AG09319 (cell line): Measurements from ENCODE around the gene HSD17B4.
"Not testable (repeated sequence)": the region's sequence is repeated elsewhere in the genome, so short reads cannot be mapped to it uniquely, and the experiment has no call there.

Source experiments
- DNase-seq: peaks from one replicate; pipeline ENCODE4 v3.0.0-alpha.2; 2010; ENCODE audit warnings: low read depth; ENCODE audit errors: extremely low read depth
- CTCF ChIP-seq: IDR thresholded peaks from 2 replicates; pipeline ENCODE4 v1.5.1; 2011; ENCODE audit warnings: low read depth, mild to moderate bottlenecking, inconsistent platforms, low read length, moderate library complexity

HSD17B4 gene

GRCh38 chr5:119484884-119485283 lies 32.6 kb downstream of the HSD17B4 start:
- no peak for DNase-seq

DNA sequence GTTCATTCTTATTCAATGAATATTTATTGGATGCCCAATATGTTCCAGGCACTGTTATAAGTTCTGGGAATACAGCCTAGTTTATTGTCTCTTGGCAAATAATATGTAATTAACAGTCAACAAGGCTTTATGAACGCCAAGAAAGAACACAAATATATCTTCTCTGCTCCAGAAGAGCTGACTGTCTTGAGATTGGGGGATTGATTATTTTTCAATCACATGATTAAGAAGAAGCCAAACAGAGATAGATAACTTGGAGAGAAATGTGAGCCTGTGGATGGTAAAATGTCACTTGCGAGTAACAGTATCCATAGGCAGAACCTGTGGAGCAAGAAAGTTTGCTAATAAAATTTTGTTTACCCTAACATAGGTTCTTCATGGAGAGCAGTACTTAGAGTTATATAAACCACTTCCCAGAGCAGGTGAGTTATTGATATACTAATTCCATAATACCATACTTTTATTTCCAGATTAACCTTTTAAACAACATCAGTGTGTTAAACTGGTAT lies 49.4 kb downstream of the HSD17B4 start:
- TF ChIP-seq CTCF = no peak
- no peak for DNase-seq

More at GRCh38 chr5:119484884-119485283, 32.6 kb downstream of the HSD17B4 start:
- no peak for TF ChIP-seq CTCF

DNA sequence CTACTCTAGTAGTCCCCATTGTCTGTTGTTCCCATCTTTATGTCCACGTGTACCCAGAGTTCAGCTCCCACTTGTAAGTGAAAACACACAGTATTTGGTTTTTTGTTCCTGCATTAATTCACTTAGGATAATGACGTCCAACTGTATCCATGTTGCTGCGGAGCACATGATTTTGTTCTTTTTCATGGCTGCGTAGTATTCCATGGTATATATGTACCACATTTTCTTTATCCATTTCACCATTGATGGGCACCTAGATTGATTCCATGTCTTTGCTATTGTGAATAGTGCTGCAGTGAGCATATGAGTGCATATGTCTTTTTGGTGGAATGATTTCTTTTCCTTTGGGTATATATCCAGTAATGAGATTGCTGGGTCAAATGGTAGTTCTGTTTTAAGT lies 51.6 kb downstream of the HSD17B4 start:
- DNase-seq = not testable (repeated sequence)

- no peak for DNase-seq
- TF ChIP-seq CTCF = no peak
Observed at GRCh38 chr5:119512277-119512676, 60.0 kb downstream of the HSD17B4 start.

- DNase-seq = no peak
- TF ChIP-seq CTCF = no peak
Observed at GRCh38 chr5:119515192-119515591, 62.9 kb downstream of the HSD17B4 start.

DNA sequence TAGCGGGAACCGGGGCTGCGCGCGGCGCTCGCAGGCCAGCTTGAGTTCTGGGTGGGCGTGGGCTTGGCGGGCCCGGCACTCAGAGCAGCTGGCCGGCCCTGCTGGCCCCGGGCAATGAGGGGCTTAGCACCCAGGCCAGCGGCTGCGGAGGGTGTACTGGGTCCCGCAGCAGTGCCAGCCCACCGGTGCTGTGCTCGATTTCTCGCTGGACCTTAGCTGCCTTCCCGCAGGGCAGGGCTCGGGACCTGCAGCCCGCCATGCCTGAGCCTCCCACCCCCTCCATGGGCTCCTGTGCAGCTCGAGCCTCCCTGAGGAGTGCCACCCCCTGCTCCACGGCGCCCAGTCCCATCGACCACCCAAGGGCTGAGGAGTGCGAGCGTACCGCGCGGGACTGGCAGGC lies 64.8 kb downstream of the HSD17B4 start:
- DNase-seq = not testable (repeated sequence)

DNA sequence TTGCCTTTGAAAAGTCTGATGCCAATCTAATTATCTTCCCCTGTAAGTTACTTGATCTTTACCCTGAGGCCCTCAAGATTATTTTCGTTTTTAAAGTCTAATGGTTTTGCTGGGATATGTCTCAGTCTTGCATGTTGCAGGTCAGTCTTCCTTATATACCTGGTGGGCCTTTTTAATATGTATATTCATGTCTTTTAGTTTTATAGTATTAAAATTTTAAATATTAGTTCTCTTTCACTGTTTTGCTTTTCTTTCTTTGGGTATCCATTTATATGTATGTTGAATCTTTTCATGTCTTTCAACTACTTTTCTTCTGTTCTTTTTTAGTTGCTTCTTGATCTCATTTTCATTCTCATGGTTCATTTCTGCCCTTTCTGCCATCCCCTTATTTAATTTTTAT lies 68.9 kb downstream of the HSD17B4 start:
- no peak for TF ChIP-seq CTCF
- no peak for DNase-seq

- no peak for DNase-seq
- no peak for TF ChIP-seq CTCF
Observed at GRCh38 chr5:119522841-119523240, 70.5 kb downstream of the HSD17B4 start.
